GM13976 (cell line): ENCODE results near the gene IRF9.

Experiments
- DNase-seq: peaks from one replicate; pipeline ENCODE4 v3.0.0; 2012; ENCODE audit warnings: low spot score
- in situ Hi-C: fragments of 300-500 bp; cut with MboI; formaldehyde crosslinking; loops from one replicate; pipeline ENCODE4 v1.12.0; 2022; ENCODE audit warnings: low sequenced_read_pairs, mixed read lengths, inconsistent platforms; ENCODE audit not compliant: unreplicated experiment
- TF ChIP-seq, protein P1 (sequence below): IDR thresholded peaks from 2 replicates; pipeline ENCODE4 v1.5.1; 2012; ENCODE audit warnings: borderline replicate concordance, mild to moderate bottlenecking; ENCODE audit not compliant: insufficient read depth; ENCODE audit errors: extremely low read depth, missing control alignments, control extremely low read depth

The IRF9 gene

DNA sequence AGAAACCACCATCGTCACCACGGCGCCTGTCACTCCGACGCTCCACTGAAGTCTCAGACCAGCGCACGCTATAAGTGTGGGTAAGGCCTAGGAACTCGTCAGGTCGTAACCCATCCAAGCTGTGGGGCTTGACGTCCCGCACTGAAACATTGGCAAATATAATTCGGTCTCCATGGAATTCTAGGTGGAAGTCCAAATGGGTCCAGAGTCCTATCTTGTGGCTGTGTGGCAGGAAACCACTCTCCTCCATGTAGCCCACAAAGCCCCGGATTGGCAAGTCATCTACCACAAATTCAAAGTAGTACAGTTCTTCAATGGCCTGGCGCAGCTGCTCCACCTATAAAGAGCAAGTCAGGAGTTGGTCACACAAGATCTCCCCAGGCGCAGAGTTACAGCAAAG, 31.9 kb downstream of the IRF9 start:
- in situ Hi-C loops = no loop called here
- TF ChIP-seq, protein P1, sequence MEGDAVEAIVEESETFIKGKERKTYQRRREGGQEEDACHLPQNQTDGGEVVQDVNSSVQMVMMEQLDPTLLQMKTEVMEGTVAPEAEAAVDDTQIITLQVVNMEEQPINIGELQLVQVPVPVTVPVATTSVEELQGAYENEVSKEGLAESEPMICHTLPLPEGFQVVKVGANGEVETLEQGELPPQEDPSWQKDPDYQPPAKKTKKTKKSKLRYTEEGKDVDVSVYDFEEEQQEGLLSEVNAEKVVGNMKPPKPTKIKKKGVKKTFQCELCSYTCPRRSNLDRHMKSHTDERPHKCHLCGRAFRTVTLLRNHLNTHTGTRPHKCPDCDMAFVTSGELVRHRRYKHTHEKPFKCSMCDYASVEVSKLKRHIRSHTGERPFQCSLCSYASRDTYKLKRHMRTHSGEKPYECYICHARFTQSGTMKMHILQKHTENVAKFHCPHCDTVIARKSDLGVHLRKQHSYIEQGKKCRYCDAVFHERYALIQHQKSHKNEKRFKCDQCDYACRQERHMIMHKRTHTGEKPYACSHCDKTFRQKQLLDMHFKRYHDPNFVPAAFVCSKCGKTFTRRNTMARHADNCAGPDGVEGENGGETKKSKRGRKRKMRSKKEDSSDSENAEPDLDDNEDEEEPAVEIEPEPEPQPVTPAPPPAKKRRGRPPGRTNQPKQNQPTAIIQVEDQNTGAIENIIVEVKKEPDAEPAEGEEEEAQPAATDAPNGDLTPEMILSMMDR = no peak
- DNase-seq = no peak

DNA sequence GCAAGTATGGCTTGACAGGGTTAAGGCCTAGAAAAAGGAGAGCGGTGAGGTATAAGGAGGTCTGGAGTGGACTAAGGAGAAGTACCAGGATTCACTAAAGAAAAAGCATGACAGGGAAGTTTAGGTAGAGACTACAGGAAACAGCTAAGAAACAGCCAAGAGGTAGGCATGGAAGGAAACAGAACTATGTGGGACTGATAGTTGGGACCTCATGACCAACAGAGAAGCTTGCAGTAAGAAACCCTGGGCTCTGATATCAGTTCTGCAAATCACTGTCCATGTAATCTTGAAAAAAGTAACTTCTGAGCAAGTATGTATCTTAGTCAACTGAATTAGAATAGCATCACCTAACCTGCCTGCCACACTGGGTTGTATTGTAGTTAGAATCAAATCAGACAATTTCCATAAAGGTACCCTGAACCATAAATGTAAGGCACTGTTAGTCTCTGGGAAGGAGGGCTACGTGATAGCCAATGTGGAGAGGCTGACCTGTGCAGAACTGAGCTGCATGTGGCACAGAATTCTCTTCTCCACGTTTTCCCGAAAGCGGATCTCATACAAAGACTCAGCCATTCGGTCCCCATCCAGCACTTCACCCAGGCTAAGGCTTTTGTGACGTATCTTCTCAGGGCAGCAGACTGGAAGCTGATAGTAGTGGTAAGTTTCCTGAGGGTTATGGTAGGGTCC, 33.3 kb downstream of the IRF9 start:
- TF ChIP-seq, protein P1 = no peak
- in situ Hi-C loops = no loop called here
- DNase-seq = no peak

DNA sequence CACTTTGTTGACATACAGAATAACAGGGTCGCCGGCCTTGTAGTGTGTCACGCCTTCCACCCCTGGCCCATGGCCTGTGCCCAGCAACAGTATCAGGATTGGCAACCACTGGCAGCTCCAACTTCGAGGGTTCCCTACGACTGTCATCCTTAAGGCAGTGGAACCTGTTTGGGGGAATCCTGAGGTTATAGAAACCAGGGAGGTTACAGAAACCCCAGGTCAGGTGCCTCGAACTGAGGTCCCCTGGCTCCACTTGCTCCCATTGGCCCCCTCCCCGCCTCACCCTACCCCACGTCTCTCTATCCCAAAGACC, 33.8 kb downstream of the IRF9 start:
- TF ChIP-seq, protein P1 = no peak
- DNase-seq = no peak
- in situ Hi-C loops = no loop called here

DNA sequence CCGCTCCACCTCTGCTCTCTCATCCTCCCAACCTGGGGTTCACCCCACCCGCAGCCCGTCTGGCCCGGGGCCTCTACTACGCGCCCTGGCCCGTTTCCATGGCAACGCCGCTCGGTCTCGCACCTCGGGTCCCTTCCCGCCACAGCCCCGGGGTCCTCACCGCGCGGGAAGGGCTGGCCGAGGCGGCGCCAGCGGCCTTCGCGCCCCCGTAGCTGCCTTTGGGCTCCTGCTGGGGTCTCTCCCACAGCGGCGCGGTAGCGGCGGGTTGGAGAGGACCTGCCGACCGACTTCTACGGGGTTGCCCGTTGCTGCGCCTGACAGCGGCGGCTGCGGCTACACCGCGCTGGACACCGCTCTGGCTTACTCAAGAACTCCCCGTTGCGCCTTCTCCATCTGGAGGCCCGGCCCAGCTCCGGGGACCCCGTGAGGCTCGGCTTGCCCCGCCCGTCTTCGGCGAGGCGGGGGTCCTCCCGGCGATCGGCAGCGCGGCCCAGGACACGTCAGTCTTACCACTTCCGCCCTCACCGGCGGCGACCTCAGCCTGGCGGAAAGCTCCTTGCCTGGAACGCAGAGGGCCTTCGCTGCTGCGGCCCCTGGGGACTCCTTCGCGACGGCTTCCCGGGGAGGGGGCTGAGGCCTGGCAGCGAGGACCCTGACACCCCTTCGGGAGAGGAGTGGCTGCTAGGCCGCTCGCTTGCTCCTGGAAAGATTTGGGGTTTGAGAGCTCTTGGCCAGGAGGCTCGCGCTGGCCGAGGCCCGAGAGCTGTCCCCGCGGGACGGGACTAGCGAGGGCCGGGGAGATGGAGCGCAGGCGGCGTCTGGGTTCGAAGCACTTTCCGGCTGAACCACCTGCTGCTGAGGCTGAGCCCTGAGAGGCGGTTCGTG, 34.4 kb downstream of the IRF9 start, which contains the start of gene TM9SF1:
Gene TM9SF1 (minus strand): TSS at position 256 of the 885 bp plus-strand sequence. CDS start 422 bp downstream, outside the sequence.
- TF ChIP-seq, protein P1 = no peak
- peak; percentile 96 for DNase-seq
- in situ Hi-C loops = no loop called here

DNA sequence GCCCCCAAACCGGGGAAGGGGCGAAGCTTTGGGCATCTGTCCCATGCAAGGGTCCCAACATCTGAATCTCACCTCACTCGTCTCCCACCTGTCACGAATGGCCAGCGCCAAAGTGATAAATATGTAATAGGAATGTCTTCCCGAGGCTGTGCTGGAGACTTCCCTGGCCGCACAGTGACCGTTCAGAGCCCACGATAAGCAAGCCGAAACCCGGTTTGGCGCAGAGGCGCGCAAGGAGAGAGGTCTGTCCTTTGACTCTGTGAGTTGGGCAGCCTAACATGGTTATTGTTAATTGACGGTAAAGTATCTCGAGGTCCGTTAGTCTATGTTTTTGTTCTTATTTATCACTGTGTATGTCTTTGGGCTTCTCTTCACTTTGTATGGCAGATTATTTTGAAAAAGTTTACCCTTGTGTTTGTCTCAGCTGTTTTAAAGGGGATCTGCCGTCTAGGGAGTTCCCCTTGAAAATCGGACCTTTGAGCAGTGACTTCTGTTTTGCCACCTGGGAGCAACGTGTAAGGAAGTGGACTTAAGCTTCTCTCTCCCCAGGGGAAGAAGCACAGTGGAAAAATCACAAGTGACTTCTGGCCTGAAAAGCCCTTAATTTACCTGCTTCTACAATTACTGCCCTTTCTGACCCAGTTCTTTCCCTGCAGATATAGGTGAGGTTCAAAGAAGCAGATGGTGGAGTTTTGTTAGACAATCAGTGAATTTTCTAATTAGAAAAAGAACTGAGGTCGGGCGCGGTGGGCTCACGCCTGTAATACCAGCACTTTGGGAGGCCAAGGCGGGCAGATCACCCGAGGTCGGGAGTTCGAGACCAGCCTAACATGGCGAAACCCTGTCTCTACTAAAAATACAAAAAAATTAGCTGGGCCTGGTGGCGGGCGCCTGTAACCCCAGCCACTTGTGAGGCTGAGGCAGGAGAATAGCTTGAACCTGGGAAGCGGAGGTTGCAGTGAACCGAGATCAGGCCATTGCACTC, 35.3 kb downstream of the IRF9 start:
- in situ Hi-C loops = no loop called here
- DNase-seq = peak; percentile 65
- TF ChIP-seq, protein P1 = no peak

DNA sequence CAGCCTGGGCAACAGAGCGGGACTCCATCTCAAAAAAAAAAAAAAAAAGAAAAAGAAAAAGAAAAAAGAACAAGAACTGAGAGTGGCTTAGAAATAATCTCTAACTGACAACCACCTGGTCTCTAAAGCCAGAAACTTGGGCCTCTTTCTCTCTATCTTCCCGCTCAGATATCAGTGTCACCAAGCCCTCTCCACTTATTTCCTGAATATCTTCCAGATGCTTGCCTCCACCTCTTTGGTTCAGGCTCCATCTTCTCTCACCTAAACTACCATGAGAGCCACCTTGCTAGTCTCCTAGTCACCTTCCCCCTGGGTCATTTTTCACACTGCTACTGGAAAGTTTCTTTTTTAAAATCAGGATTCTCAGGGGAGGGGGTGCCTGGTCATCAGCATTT, 36.0 kb downstream of the IRF9 start:
- TF ChIP-seq, protein P1 = no peak
- no peak for DNase-seq
- in situ Hi-C loops = no loop called here
